Measurements from ENCODE around the gene SURF2.

Gene SURF2

DNA sequence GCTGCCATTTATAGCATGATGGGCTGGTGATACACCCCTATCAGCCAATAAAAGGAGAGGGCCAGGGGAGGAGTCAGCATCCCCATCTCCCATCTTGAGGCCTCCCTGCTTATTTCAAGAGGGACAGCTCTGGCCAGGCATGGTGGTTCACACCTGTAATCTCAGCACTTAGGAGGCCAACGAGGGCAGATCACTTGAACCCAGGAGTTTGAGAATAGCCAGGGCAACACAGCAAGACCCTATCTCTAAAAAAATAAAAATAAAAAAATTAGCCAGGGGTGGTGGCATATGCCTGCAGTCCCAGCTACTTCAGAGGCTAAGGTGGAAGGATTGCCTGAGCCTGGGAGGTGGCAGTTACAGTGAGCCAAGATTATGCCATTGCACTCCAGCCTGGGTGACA is 51.7 kb downstream of the SURF2 start:
- TF ChIP-seq POLR2AphosphoS5 (IDR thresholded peaks at IDR 0.05; ENCODE audit: borderline replicate concordance, low read depth, low read length) (no peak), EZH2 (IDR thresholded peaks at IDR 0.05) (no peak), FOXP2 (optimal IDR thresholded peaks at IDR 0.05; ENCODE audit: control extremely low read depth, extremely low read length, insufficient read depth) (no peak)
- H3K36me3 ChIP-seq (ENCODE audit: insufficient read depth, low read length): peaks cover 68% of the 10 kb centered on the region
- no peak overlapping the region for H3K27ac ChIP-seq
- H3K9me3 ChIP-seq (ENCODE audit: low read depth, low read length): no peaks in the 10 kb centered on the region
- H3K4me3 ChIP-seq: no peak overlapping the region
- no peak for DNase-seq (ENCODE audit: low read depth, low spot score)
- no peak overlapping the region for H3K9ac ChIP-seq (ENCODE audit: insufficient read length)
